WERI-Rb-1 (cell line): ENCODE measurements around the gene CSNK1D.

Experiments used
- DNase-seq: peaks from one replicate; pipeline ENCODE4 v3.0.0-alpha.2; 2020
- H3K27ac ChIP-seq: fragments of 250-450 bp; sonication (Bioruptor Pico); 2 replicates; pipeline ENCODE4 v1.5.1; 2020; ENCODE audit warnings: mild to moderate bottlenecking, moderate library complexity
- H3K27me3 ChIP-seq: fragments of 250-450 bp; sonication (Bioruptor Pico); 2 replicates; pipeline ENCODE4 v1.5.1; 2021; ENCODE audit warnings: mild to moderate bottlenecking, low read depth, moderate library complexity; ENCODE audit not compliant: insufficient read depth, severe bottlenecking
- H3K36me3 ChIP-seq: fragments of 250-450 bp; sonication (Bioruptor Pico); 2 replicates; pipeline ENCODE4 v1.5.1; 2020; ENCODE audit warnings: mild to moderate bottlenecking, moderate library complexity
- H3K4me3 ChIP-seq: 2 replicates; pipeline ENCODE4 v1.5.1; 2011; ENCODE audit warnings: low read depth, mild to moderate bottlenecking, control low read depth, low read length
- H3K9me3 ChIP-seq: fragments of 250-450 bp; sonication (Bioruptor Pico); 2 replicates; pipeline ENCODE4 v1.5.1; 2021; ENCODE audit warnings: mild to moderate bottlenecking, moderate library complexity; ENCODE audit not compliant: severe bottlenecking
- TF ChIP-seq, protein P1 (sequence below): IDR thresholded peaks from 2 replicates; pipeline ENCODE4 v1.5.1; 2011; ENCODE audit warnings: low read depth, mild to moderate bottlenecking, control low read depth, inconsistent platforms, low read length

Gene CSNK1D

DNA sequence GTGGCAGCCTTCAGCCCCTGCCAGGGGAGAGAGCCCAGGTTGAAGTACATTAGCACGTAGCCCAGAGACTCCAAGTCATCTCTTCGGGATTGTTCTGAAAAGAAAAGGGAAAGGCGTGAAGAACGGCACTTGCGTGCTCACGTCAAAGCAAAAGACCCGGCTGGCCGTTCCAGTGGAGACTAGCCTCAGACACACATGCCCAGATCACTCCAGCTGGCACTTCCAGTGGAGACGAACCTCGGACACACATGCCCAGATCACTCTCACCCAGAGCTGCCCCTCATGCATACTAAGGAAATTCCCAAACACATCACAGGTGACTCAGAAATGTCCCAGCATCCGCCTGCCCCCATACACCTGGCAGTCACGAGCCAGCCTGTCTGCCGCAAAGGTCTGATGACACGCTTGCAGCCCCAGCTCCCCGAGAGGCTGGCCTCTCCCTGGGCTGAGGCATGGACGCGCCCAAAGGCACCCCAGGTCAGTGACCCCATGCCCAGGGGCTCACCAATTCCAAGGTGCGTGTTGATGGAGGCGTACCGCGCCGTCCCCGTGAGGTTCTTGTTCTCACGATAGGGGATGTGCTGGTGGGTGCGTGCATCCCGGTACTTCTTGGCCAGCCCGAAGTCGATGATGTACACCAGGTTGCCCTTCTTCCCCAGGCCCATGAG lies 20.9 kb downstream of the CSNK1D start:
- Histone ChIP-seq H3K9me3 (peaks cover 3% of the 10 kb centered on the region), H3K36me3 (peaks cover 84% of the 10 kb centered on the region), H3K27me3 (no peaks in the 10 kb centered on the region), H3K4me3 (no peak overlapping the region), H3K27ac (no peak overlapping the region)
- no peak for DNase-seq
- TF ChIP-seq, protein P1, sequence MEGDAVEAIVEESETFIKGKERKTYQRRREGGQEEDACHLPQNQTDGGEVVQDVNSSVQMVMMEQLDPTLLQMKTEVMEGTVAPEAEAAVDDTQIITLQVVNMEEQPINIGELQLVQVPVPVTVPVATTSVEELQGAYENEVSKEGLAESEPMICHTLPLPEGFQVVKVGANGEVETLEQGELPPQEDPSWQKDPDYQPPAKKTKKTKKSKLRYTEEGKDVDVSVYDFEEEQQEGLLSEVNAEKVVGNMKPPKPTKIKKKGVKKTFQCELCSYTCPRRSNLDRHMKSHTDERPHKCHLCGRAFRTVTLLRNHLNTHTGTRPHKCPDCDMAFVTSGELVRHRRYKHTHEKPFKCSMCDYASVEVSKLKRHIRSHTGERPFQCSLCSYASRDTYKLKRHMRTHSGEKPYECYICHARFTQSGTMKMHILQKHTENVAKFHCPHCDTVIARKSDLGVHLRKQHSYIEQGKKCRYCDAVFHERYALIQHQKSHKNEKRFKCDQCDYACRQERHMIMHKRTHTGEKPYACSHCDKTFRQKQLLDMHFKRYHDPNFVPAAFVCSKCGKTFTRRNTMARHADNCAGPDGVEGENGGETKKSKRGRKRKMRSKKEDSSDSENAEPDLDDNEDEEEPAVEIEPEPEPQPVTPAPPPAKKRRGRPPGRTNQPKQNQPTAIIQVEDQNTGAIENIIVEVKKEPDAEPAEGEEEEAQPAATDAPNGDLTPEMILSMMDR = no peak

DNA sequence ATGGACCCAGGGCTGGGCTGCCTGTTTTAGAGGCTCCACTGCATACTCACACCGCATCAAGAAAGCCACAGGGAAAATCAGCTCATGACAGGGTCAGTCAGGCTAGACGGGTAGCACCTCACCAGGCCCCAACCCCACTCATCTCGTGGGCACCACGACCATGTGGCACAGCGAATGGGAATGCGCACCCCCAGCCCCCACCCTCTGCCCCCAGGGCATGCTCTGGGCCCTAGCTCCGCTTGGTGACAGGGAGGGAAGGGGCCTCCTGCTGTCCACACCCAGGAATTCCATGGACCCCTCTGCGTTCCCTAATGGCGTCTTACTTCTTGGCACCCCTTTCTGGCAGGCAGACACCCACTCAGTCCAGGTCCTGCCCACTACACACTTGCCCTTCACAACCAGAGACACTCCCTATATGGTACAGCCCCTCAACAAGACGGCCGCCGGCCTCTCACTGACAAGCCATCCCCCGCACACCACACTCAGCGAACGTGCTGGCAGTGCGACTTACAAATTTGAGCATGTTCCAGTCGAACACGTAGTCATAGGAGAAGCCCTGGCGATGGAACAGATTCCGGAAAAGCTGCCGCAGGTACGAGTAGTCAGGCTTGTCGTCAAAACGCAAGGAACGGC lies 22.5 kb downstream of the CSNK1D start:
- Histone ChIP-seq H3K4me3 (no peak overlapping the region), H3K9me3 (peaks cover 3% of the 10 kb centered on the region), H3K27ac (no peak overlapping the region), H3K36me3 (peaks cover 85% of the 10 kb centered on the region), H3K27me3 (no peaks in the 10 kb centered on the region)
- TF ChIP-seq, protein P1 = no peak
- DNase-seq = no peak

DNA sequence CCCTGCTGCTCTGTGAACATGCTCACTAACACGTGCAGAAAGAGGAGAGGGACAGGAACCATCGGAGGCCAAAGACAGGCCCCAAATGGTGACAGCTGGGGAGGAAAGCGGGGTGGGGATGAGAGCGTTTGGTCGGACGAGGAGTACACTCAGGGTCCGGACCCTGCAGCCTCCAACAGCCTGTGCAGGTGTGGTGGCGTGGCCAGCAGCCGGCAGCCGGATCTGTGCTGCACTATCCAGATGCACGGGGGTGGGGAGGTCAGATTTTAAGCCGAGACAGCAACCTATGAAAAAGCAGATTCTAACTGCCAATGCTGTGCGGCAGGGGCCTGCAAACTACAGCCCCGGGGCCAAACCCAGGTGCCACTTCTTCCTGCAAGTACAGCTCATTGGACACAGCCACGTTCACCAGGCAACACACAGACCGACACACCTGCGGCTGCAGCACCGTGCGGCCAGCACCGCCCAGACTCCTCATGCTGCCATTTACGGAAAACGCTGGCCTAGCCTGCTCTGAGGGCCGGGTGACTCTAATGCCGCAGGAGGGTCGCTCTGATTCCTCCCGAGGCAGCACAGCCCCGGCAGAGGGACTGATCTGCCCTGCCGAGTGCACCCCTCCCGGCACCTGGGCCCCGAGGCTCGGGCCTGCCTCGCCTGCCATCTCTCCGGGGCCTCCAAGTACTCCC lies 23.5 kb downstream of the CSNK1D start:
- Histone ChIP-seq H3K27me3 (no peaks in the 10 kb centered on the region), H3K36me3 (peaks cover 85% of the 10 kb centered on the region), H3K4me3 (no peak overlapping the region), H3K9me3 (no peaks in the 10 kb centered on the region), H3K27ac (no peak overlapping the region)
- DNase-seq = no peak
- TF ChIP-seq, protein P1 = no peak

DNA sequence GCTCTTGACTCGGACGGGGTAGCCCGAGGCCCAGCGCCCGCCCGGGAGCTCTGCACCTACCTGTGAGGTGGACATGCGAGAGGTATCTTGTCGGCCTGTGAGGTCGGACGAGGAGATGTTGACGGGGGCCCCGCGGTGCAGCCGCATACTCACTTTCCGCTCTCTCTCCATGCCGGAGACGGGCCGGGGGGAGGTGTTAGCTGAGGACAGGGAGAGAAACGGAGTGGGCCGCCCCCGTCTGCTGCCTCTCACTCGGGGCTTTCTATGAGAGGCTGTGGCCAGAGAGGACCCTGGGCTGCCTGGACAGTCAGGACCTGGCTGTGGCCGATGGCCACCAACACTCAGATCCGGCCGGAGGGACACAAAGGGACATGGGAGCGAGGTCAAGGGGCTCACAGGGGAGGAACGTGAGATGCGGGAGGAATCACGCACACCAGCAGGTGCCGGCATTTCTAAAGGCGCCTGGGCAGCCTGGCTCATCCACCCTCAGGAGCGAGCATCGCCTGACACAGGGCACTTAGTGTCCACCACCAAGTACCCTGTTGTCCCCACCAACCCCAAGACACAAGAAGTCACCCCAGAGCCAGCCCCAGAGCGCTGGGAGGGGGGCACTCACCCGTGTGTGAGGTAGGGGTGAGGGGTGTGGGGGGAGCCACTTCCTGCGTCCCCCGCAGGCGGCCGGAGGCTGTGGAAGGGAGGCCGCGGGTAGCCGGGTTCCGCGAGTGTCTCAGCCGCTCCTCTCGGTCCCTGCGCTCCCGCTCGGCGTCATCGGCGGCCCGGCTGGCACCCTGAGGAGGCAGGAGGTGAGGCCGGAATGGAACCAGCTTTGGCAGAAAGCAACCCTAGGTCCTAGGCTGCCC lies 24.5 kb downstream of the CSNK1D start:
- H3K27ac ChIP-seq = no peak overlapping the region

DNA sequence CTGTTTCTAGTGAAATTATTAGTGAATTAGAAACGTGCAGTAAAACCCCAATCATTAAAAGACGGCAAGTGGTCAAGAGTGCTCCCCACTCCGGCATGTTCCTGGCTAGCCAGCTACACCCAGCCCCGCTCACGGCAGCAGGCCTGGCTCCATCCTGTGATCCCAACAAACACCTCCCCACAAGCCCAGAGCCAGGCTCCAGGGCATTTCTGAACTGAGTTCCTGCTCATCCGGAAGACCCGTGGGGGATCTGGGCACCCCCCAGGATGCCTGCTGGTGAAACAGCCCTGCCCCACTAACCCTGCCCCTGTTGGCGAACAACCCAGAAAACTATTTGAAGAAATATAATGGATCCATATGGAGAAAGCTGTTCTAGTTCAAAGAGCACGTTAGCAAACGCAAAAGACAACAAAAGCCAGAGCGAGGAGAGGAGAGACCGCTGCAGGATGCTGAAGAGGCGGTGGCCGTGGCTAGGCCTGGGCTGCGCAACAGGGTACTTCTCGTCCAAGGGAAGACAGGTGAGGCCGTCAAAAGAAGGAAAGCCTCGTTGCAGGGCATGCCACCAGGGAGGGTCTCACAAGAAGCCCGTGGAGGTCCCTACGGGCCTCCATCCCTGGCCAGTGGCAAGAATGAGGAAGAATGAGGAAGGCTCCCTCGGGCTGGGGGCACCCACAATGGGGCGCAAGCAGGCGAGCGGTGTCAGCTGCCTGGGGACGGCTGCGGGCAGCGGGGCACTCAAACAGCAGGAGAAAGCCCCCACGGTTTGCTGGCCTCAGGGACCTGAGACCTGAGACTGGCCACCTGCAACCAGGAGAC lies 25.4 kb downstream of the CSNK1D start:
- no peak for DNase-seq
- TF ChIP-seq, protein P1 = no peak
- H3K27me3 ChIP-seq = no peaks in the 10 kb centered on the region
- H3K36me3 ChIP-seq = peaks cover 100% of the 10 kb centered on the region
- no peaks in the 10 kb centered on the region for H3K9me3 ChIP-seq
- H3K27ac ChIP-seq = no peak overlapping the region
- H3K4me3 ChIP-seq = no peak overlapping the region

More for the DNA sequence above, 24.5 kb downstream of the CSNK1D start:
- Histone ChIP-seq H3K36me3 (peaks cover 95% of the 10 kb centered on the region), H3K9me3 (no peaks in the 10 kb centered on the region), H3K27me3 (no peaks in the 10 kb centered on the region), H3K4me3 (no peak overlapping the region)
- TF ChIP-seq, protein P1 = no peak
- DNase-seq = no peak
